Retinal pigment epithelial cell (primary cell): ENCODE results near the gene OTUB2.
A peak's percentile ranks its signal among the peaks of the same experiment; 100 is the strongest.

ENCODE experiments used
- DNase-seq: peaks from one replicate; pipeline ENCODE4 v3.0.0-alpha.2; 2010; ENCODE audit warnings: low read depth
- H3K4me3 ChIP-seq: 2 replicates; pipeline ENCODE4 v1.5.1; 2011; ENCODE audit warnings: mild to moderate bottlenecking, low read length, control low read depth, moderate library complexity
- CTCF ChIP-seq: conservative IDR thresholded peaks from 2 replicates; pipeline ENCODE4 v1.5.1; 2011; ENCODE audit warnings: low read depth, low read length, control low read depth, inconsistent platforms

Gene OTUB2

DNA sequence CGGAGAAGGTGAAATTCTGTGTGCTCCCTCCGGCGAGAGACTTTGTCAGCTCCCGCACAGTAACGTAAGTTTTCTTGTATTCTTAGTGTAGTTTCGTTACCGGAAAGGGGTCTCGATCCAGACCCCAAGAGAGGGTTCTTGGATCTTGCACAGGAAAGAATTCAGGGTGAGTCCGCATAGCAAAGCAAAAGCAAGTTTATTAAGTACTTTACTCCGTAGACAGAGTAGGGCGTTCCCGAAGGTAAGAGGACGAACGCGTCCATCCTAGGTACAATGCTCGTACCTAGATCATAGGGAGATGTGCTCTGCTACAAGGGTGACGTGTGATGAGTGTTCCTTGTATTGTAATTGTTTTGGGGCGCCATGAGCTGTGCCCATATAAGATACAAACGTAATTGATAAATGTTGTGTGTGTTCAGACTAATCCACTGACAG is 55.3 kb downstream of the OTUB2 start:
- no peak for TF ChIP-seq CTCF
- no peak for DNase-seq
- peak overlapping the region; percentile 97 for H3K4me3 ChIP-seq

GRCh38 chr14:94087891-94088290 is 61.8 kb downstream of the OTUB2 start:
- no peak overlapping the region for H3K4me3 ChIP-seq
- TF ChIP-seq CTCF = no peak
- DNase-seq = no peak

- DNase-seq = no peak
- no peak overlapping the region for H3K4me3 ChIP-seq
- no peak for TF ChIP-seq CTCF
These were observed 62.4 kb downstream of the OTUB2 start for GRCh38 chr14:94088516-94088915.

GRCh38 chr14:94089479-94089878 is 63.3 kb downstream of the OTUB2 start:
- no peak for DNase-seq
- no peak overlapping the region for H3K4me3 ChIP-seq
- no peak for TF ChIP-seq CTCF

DNA sequence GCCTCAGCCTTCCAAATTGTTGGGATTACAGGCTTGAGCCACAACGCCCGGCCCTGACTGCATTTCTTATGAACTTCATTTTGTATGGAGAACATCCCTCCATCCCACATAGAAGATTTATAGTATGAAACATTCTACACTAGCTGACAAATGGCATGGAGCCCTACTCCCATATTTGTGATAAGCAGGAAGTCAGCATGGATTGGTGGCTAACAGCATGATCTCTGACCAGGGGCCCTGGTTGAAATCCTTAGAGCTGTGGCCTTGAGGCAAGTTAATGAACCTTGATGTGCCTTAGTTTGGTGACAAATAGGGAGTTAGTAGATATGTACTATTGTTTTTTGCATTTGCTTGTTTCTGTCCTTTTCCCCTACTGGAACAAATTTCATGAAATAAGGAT is 67.3 kb downstream of the OTUB2 start:
- H3K4me3 ChIP-seq = no peak overlapping the region
- no peak for DNase-seq
- no peak for TF ChIP-seq CTCF

- no peak for TF ChIP-seq CTCF
- no peak overlapping the region for H3K4me3 ChIP-seq
- no peak for DNase-seq
These were observed 71.0 kb downstream of the OTUB2 start for GRCh38 chr14:94097091-94097490.
